Cardiac fibroblast (primary cell): ENCODE data around the gene S100A13.

Experiments
- DNase-seq, 2 donors: peaks; one replicate each; pipeline versions ENCODE4 v3.0.0 to v3.0.0-alpha.2; 2010; ENCODE audit warnings: low read depth in 2 of 2
- H3K4me3 ChIP-seq, 2 donors: replicated peaks in 1 of 2; 1 replicate in 1 of 2; 2 replicates in 1 of 2; pipeline ENCODE4 v1.5.1; 2011; ENCODE audit warnings: low read depth in 2 of 2, low read length in 2 of 2, mild to moderate bottlenecking in 2 of 2, moderate library complexity in 1 of 2
- TF ChIP-seq, protein P1 (sequence below): IDR thresholded peaks from one replicate; pipeline ENCODE4 v1.5.1; 2011; ENCODE audit warnings: low read depth, mild to moderate bottlenecking, low read length, inconsistent platforms

The S100A13 gene

DNA sequence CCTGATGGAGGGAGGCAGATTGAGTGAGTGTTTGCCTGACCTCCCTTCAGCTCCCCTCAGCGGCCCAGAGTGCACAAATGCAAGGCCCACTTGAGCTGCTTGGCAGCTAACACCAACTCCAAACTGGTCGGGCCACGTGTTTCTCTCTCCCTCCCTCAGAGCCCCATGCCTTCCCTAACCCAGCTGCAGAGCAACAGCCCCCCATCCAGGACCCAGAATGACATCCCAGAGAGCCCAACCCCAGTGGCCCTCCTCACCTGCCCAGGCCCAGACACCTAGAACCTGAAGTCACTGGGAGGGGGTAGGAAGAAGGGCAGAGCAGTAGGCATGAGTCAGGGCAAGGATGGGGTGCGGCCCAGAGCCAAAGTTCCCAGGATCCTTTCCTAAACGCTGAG, 10.4 kb downstream of the S100A13 start:
- no peak overlapping the region for H3K4me3 ChIP-seq
- DNase-seq, result no peak
- TF ChIP-seq, protein P1, sequence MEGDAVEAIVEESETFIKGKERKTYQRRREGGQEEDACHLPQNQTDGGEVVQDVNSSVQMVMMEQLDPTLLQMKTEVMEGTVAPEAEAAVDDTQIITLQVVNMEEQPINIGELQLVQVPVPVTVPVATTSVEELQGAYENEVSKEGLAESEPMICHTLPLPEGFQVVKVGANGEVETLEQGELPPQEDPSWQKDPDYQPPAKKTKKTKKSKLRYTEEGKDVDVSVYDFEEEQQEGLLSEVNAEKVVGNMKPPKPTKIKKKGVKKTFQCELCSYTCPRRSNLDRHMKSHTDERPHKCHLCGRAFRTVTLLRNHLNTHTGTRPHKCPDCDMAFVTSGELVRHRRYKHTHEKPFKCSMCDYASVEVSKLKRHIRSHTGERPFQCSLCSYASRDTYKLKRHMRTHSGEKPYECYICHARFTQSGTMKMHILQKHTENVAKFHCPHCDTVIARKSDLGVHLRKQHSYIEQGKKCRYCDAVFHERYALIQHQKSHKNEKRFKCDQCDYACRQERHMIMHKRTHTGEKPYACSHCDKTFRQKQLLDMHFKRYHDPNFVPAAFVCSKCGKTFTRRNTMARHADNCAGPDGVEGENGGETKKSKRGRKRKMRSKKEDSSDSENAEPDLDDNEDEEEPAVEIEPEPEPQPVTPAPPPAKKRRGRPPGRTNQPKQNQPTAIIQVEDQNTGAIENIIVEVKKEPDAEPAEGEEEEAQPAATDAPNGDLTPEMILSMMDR, result no peak

DNA sequence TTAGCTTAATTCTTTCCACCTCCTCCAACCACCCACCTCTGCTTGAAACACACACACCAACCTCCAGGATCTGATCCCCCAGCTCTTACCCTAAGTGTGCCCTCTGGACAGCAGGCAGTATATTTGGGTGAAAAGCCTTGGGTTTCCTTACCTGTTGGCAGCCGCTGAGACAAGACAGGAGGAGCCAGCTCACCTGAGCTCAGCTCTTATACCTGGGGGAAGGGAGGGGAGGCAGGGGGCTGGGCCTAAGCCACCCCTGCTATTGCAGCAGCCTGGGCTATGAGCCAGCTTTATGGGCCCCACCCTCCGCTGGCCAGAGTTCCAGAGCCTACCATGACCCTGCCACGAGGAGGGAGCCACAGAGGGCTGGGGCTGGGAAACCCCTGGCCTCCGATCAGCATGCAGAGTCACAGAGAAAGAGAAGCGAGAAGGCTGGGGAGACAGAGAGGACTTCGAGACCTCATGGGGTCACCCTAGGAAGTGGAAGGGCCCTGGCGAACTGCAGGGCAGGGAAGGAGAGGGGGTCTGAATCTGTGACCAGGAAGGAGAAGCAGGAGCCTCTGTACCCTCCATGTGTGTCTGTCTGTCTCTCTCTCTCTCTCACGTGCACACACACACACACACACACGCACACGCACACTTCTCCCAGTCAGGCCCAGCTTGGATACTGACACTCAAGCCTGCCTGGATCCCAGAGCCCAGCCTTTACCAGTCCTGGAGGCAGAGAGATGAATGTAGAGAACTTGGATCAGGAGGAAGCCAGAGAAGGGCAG, 11.0 kb downstream of the S100A13 start, which contains the start of gene S100A14:
TSS of gene S100A14 (minus strand) at position 182 of the 773 bp plus-strand sequence. CDS start 467 bp downstream, outside the sequence.
- no peak for DNase-seq
- TF ChIP-seq, protein P1, result no peak
- no peak within 1 kb of the TSS for H3K4me3 ChIP-seq

DNA sequence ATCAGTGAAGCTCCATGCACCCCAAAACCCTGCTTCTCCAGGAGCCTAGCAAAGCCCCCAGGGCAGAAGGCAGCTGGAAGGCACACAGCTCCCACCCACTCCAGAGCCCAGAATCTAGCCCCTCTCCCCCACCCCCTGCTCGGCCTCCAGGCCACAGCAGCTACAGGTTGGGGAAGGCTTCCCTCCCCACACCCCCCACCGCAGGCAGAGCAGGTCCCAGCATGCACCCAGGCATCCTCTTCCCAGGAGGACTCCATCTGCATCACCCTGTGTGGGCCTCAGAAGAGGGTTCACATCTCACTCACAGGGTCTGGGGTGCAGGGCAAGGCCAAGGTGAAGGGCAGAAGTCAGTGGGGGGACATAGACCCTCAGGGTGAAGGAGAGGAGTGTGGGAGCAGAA, 11.9 kb downstream of the S100A13 start:
- DNase-seq, result no peak
- TF ChIP-seq, protein P1, result no peak
- H3K4me3 ChIP-seq, result no peak overlapping the region

DNA sequence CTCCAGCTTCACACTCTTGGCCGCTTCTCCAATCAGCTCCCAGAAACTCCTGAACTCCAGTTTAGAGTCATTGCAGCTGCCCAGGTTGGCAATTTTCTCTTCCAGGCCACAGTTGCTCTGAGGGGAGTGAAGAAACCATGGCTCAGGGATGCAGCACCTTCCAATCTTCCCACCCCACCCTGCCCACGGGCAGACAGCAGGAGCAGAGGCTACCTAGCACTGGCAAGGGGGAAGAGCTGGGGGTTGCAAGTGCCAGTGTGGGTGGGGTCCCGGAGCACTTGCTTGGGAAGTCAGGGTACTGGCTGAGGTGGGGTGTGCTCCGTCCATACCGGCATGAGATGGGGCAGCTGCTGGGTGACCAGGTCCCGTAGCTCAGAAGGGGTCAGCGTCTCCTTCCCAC, 12.4 kb downstream of the S100A13 start:
- DNase-seq, result no peak
- TF ChIP-seq, protein P1, result no peak
- H3K4me3 ChIP-seq, result no peak overlapping the region

DNA sequence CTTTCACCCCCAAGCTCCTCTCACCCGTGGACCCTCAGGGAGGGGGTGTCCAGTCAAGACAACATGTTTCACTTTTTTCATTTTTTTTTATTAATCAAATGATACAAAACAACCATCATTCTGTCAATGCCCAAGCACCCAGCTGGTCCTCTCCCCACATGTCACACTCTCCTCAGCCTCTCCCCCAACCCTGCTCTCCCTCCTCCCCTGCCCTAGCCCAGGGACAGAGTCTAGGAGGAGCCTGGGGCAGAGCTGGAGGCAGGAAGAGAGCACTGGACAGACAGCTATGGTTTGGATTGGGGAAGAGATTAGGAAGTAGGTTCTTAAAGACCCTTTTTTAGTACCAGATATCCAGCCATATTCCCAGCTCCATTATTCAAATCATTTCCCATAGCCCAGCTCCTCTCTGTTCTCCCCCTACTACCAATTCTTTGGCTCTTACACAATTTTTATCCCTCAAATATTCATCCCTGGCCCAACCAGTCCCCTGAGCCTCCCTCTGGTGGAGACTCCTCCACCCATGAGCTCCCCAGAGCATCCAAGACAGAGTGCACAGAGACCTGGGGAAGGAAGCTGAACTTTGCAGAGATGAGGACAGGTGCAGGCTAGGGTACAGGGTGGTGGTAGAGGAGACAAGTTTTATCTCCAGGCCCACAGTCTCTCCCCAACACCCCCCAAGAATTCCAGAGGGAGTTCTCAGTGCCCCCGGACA, 13.0 kb downstream of the S100A13 start:
- TF ChIP-seq, protein P1, result peak; percentile 7
- DNase-seq, result no peak
- no peak overlapping the region for H3K4me3 ChIP-seq

DNA sequence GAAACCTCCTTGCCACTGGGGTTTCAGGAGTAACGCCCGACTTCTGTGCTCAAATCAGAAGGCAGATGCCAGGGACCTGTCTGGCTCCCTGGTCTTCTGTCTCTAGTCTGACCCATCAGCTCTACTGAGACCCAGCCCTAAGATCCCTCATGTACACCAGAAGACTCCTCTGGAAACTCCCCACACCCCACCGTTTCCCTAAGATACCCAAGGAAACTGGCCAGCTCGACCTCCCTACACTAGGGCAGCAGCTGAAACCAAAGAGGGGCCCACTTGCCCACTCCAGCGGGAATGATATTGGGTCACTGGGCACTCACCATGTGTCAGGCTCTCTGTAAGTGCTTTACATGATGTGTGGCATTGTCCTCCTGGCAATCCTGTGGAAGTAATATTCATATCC, 13.9 kb downstream of the S100A13 start:
- no peak for DNase-seq
- peak overlapping the region in 1 of 2 donors; percentile 77 for H3K4me3 ChIP-seq
- TF ChIP-seq, protein P1, result no peak
